Nephron (organoid): ENCODE results near the gene ATXN1.

ENCODE experiments used
- H3K27ac Mint-ChIP-seq, 3 experiments: 2 replicates each; pipeline ENCODE4 v1.8.0; 2020; ENCODE audit warnings: mixed read lengths in 3 of 3, mild to moderate bottlenecking in 2 of 3, moderate library complexity in 1 of 3
- H3K27me3 Mint-ChIP-seq: 2 replicates; pipeline ENCODE4 v1.8.0; 2021; ENCODE audit warnings: low read depth, mild to moderate bottlenecking, moderate library complexity, mixed read lengths
- H3K36me3 Mint-ChIP-seq: 2 replicates; pipeline ENCODE4 v1.8.0; 2020; ENCODE audit warnings: low read depth, mixed read lengths
- H3K4me1 Mint-ChIP-seq: 2 replicates; pipeline ENCODE4 v1.8.0; 2020; ENCODE audit warnings: mixed read lengths
- H3K4me3 Mint-ChIP-seq, 3 experiments: 2 replicates each; pipeline ENCODE4 v1.8.0; 2020; ENCODE audit warnings: mild to moderate bottlenecking in 3 of 3, mixed read lengths in 3 of 3, moderate library complexity in 2 of 3
- H3K9me3 Mint-ChIP-seq: 2 replicates; pipeline ENCODE4 v1.8.0; 2020; ENCODE audit warnings: mixed read lengths
- CTCF ChIP-seq, 3 experiments: fragments of 200-600 bp; sonication (generic); IDR thresholded peaks; one replicate each; pipeline ENCODE4 v1.5.0; 2021; ENCODE audit warnings: antibody characterized with exemption in 3 of 3; ENCODE audit not compliant: unreplicated experiment in 3 of 3

Gene ATXN1

DNA sequence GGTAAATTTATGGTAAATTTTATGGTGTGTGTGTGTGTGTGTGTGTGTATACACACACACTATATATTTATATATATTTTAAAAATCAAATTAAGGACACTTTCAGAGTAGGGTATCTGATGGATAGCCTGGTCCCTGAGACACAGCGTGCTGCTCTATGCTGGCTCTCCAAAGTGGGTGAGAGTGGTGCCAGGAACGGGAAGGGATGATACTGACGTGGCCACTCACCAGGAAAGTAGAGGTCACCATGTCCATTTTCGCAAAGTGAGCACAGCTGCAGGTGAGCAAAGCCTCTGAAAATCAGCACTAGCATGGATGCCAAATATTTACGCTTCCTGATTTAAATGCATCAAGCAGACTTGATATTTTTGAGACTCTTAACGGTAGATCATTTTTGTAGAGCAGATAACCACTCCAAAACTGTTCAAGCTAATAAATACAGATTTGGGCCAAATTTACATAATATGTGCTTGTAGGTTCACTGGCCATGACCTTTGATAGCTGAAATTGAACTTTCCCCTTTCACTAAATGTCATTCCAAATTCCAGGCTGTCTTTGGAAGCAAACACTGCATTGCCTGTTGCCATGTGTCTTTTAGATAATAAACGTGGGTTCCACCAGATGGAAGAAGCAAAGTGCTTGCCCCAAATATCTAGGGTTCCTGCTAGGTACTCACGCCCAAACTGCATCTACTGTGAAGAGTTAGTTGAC, 116.6 kb downstream of the ATXN1 start:
- Mint-ChIP-seq H3K4me3 (no peak overlapping the region), H3K27me3 (no peaks in the 10 kb centered on the region)
- TF ChIP-seq CTCF (IDR thresholded peaks at IDR 0.05; ENCODE audit: unreplicated experiment in 3 of 3): no peak

DNA sequence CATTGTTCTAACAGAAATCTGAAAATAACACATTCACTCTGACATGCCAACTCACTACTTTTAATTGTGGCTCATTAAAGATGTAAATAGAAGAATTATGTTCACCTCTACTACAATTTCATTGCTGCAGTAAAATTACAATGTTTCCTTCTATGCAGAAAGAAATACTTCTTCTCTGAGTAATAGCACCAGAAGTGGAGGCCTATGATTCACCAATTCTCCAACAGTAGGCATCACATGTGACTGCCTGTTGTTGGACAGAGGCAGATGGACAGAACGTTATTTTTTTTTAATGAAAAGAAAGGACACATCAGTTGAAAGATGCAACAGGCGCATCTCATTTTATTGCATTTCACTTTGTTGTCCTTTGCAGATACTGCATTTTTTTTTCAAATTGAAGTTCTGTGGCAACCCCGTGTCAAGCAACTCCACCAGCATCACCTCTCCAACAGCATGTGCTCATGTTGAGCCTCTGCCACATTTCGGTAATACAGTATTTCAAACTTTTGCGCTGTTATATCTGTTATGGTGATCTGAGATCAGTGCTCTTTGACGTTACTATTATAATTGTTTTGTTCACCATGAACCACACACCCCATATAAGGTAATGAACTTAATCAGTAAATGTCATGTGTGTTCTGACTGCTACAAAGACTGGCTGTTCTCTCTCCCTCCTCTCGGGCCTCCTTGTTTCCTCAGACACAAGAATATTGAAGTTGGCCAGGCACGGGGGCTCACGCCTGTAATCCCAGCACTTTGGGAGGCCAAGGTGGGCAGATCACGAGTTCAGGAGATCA, 121.4 kb downstream of the ATXN1 start:
- no peak overlapping the region for H3K27ac Mint-ChIP-seq
- no peaks in the 10 kb centered on the region for H3K4me1 Mint-ChIP-seq
- no peaks in the 10 kb centered on the region for H3K9me3 Mint-ChIP-seq
- H3K27me3 Mint-ChIP-seq: no peaks in the 10 kb centered on the region
- no peak for TF ChIP-seq CTCF (IDR thresholded peaks at IDR 0.05; ENCODE audit: unreplicated experiment in 3 of 3)
- H3K4me3 Mint-ChIP-seq: no peak overlapping the region
- H3K36me3 Mint-ChIP-seq: peaks cover 66% of the 10 kb centered on the region

More for the DNA sequence above, 116.6 kb downstream of the ATXN1 start:
- peaks cover 39% of the 10 kb centered on the region for H3K36me3 Mint-ChIP-seq
- no peaks in the 10 kb centered on the region for H3K9me3 Mint-ChIP-seq
- no peaks in the 10 kb centered on the region for H3K4me1 Mint-ChIP-seq
- H3K27ac Mint-ChIP-seq: no peak overlapping the region

GRCh38 chr6:16637635-16638034, 123.6 kb downstream of the ATXN1 start:
- no peak for TF ChIP-seq CTCF (IDR thresholded peaks at IDR 0.05; ENCODE audit: unreplicated experiment in 3 of 3)
- Mint-ChIP-seq H3K27me3 (no peaks in the 10 kb centered on the region), H3K4me1 (no peaks in the 10 kb centered on the region), H3K9me3 (no peaks in the 10 kb centered on the region), H3K4me3 (no peak overlapping the region), H3K36me3 (peaks cover 55% of the 10 kb centered on the region), H3K27ac (no peak overlapping the region)

DNA sequence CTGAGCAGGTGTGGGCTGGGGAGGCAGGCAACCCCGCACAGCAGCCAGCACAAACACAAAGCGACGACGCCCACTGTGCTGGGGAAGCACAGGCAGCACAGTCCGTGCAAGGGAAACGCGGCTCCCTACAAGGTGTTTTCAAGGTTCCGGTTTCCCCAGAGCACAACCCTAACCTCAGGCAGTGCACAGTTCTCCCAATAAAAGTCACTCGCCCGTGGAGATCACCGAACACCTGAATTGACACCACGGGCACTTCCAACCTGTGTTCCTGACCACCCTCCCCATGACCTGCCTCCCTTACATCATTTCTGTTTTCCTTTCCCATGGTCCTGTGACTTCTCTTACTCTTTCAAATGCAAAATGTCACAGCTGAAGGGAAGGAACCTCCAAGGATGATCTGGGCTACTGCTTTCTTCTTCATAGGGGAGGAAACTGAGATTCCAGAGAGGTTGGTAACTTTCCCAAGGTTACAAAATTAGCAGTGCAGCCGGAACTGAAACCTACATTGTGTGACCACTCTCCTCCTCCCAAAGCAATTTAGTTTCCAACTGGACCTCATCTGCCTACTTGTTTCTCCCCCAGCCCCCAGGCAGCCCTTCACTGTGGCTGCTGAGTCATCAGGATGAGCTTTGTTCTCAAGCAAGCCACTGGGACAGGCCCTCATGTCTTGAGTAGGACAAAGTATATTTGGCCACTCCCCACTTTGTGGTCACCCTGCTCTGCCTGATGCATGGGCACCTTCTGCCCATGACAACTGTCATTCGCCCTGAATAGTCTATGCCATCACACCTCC, 125.3 kb downstream of the ATXN1 start:
- no peak for TF ChIP-seq CTCF (IDR thresholded peaks at IDR 0.05; ENCODE audit: unreplicated experiment in 3 of 3)
- Mint-ChIP-seq H3K27me3 (no peaks in the 10 kb centered on the region), H3K4me3 (no peak overlapping the region), H3K27ac (peak overlapping the region in 2 of 3 experiments; percentile 1 to 43), H3K36me3 (peaks cover 41% of the 10 kb centered on the region), H3K4me1 (no peaks in the 10 kb centered on the region), H3K9me3 (no peaks in the 10 kb centered on the region)

DNA sequence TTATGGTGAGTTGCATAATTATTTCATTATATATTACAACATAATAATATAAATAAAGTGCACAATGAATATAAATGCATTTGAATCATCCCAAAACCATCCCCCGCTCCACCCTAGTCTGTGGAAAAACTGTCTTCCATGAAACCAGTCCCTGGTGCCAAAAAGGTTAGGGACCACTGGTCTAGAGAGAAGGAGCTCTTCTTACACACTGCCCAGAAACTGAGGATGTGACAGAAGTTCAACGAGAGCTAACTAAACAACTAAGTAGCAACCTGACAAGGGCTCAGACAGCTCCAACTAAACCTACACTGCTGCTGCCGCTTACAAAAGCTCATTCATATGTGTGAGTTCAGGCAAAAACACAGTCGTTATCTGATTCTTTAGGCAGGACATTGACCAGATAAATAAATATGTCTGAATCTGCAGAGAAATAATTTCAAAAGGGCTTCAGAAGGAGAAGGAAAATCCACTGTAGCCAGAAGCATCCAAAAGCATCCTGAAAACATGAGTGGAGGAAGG, 125.9 kb downstream of the ATXN1 start:
- no peaks in the 10 kb centered on the region for H3K9me3 Mint-ChIP-seq
- no peak overlapping the region for H3K27ac Mint-ChIP-seq
- H3K4me3 Mint-ChIP-seq: no peak overlapping the region
- H3K36me3 Mint-ChIP-seq: peaks cover 37% of the 10 kb centered on the region
- no peak for TF ChIP-seq CTCF (IDR thresholded peaks at IDR 0.05; ENCODE audit: unreplicated experiment in 3 of 3)
- H3K27me3 Mint-ChIP-seq: no peaks in the 10 kb centered on the region
- no peaks in the 10 kb centered on the region for H3K4me1 Mint-ChIP-seq
